ENCODE data around the gene ZNF385C. TPM values are rescaled to one million over a fixed set of nuclear protein-coding genes. Genes with fewer than 3 reads are reported as not detected.

ZNF385C gene
- total RNA-seq, 1 donor from 2014 or later: not detected

- no peak for DNase-seq
Observed at GRCh38 chr17:42077755-42078154, 20.5 kb downstream of the ZNF385C start.

GRCh38 chr17:42076797-42077559, 21.3 kb downstream of the ZNF385C start:
- no peak for DNase-seq

- no peak for DNase-seq
Observed at GRCh38 chr17:42075789-42076188, 22.5 kb downstream of the ZNF385C start.

GRCh38 chr17:42072323-42073187, 25.7 kb downstream of the ZNF385C start:
- DNase-seq: peak; percentile 21

- DNase-seq: no peak
Observed at GRCh38 chr17:42071810-42072209, 26.5 kb downstream of the ZNF385C start.

- no peak for DNase-seq
Observed at GRCh38 chr17:42068979-42069378, 29.3 kb downstream of the ZNF385C start.

- peak; percentile 71 for DNase-seq
Observed at GRCh38 chr17:42067371-42068091, 30.7 kb downstream of the ZNF385C start.

GRCh38 chr17:42065201-42065600, 33.1 kb downstream of the ZNF385C start:
- no peak for DNase-seq

- no peak for DNase-seq
Observed at GRCh38 chr17:42062681-42063080, 35.6 kb downstream of the ZNF385C start.

GRCh38 chr17:42061646-42062487, 36.4 kb downstream of the ZNF385C start:
- DNase-seq: no peak

- DNase-seq: no peak
Observed at GRCh38 chr17:42060231-42060630, 38.0 kb downstream of the ZNF385C start.

- no peak for DNase-seq
Observed at GRCh38 chr17:42059815-42060214, 38.5 kb downstream of the ZNF385C start.

- no peak for DNase-seq
Observed at GRCh38 chr17:42058063-42058462, 40.2 kb downstream of the ZNF385C start.

GRCh38 chr17:42056635-42057034, 41.6 kb downstream of the ZNF385C start:
- no peak for DNase-seq

- DNase-seq: no peak
Observed at GRCh38 chr17:42055496-42055895, 42.8 kb downstream of the ZNF385C start.

GRCh38 chr17:42055027-42055426, 43.2 kb downstream of the ZNF385C start:
- DNase-seq: no peak

GRCh38 chr17:42053731-42054500, 44.4 kb downstream of the ZNF385C start:
- no peak for DNase-seq

- no peak for DNase-seq
Observed at GRCh38 chr17:42052346-42052877, 45.9 kb downstream of the ZNF385C start.

GRCh38 chr17:42051645-42052044, 46.6 kb downstream of the ZNF385C start:
- no peak for DNase-seq

- DNase-seq: no peak
Observed at GRCh38 chr17:42051013-42051400, 47.3 kb downstream of the ZNF385C start.

- peak; percentile 59 for DNase-seq
Observed at GRCh38 chr17:42050393-42051012, 47.8 kb downstream of the ZNF385C start, which contains the start of gene C17orf113. TSS of gene C17orf113 (minus strand) at chr17:42050601. CDS start at chr17:42043376, 7,225 bp downstream.

Measured in dermis blood vessel endothelial cell (primary cell).